COR-L47 (cell line): ENCODE results near the gene TEDC1.

Experiments used
- DNase-seq: peaks from one replicate; lab custom pipeline; 2025; lab: John Stamatoyannopoulos, UW

Gene TEDC1

GRCh38 chr14:105484997-105485393 lies 6.1 kb upstream of the TEDC1 start:
- no peak for DNase-seq

- DNase-seq: no peak
Observed at GRCh38 chr14:105485739-105486162, 5.3 kb upstream of the TEDC1 start.

- DNase-seq: no peak
Observed at GRCh38 chr14:105486163-105486973, 4.7 kb upstream of the TEDC1 start, which contains the start of gene CRIP1. Gene CRIP1 (plus strand): TSS chr14:105486886. CDS start chr14:105487260, 374 bp downstream.

- DNase-seq: no peak
Observed at GRCh38 chr14:105486974-105487448, 4.0 kb upstream of the TEDC1 start.

- no peak for DNase-seq
Observed at GRCh38 chr14:105487449-105487985, 3.5 kb upstream of the TEDC1 start.

- DNase-seq: no peak
Observed at GRCh38 chr14:105487986-105488777, 2.9 kb upstream of the TEDC1 start.

GRCh38 chr14:105488781-105489541 lies 2.1 kb upstream of the TEDC1 start:
- DNase-seq: no peak

- DNase-seq: peak; percentile 97
Observed at GRCh38 chr14:105489542-105490266, 1.3 kb upstream of the TEDC1 start.

GRCh38 chr14:105490267-105490571 lies 827 bp upstream of the TEDC1 start:
- DNase-seq: no peak

GRCh38 chr14:105491366-105491973 lies 424 bp downstream of the TEDC1 start:
- DNase-seq: peak; percentile 54

GRCh38 chr14:105492031-105492970 lies 1.3 kb downstream of the TEDC1 start:
- no peak for DNase-seq

- no peak for DNase-seq
Observed at GRCh38 chr14:105492971-105493871, 2.2 kb downstream of the TEDC1 start.

GRCh38 chr14:105493921-105494605 lies 3.0 kb downstream of the TEDC1 start:
- DNase-seq: no peak

- no peak for DNase-seq
Observed at GRCh38 chr14:105494606-105494929, 3.5 kb downstream of the TEDC1 start.

- no peak for DNase-seq
Observed at GRCh38 chr14:105495101-105495989, 4.3 kb downstream of the TEDC1 start.

- no peak for DNase-seq
Observed at GRCh38 chr14:105495990-105496830, 5.2 kb downstream of the TEDC1 start.
